GM18909 (cell line): ENCODE measurements around the gene MTRF1.

Experiments
- ATAC-seq: cut with Tn5 transposase; IDR thresholded peaks from one replicate; pipeline ENCODE4 v1.9.1; 2021; ENCODE audit warnings: mild to moderate bottlenecking; ENCODE audit not compliant: unreplicated experiment, poor library complexity

The MTRF1 gene

GRCh38 chr13:41229356-41229755 lies 34.0 kb downstream of the MTRF1 start:
- no peak for ATAC-seq

- ATAC-seq: no peak
Measured at GRCh38 chr13:41224113-41225110, 39.0 kb downstream of the MTRF1 start.

GRCh38 chr13:41222259-41222852 lies 41.0 kb downstream of the MTRF1 start:
- peak; percentile 82 for ATAC-seq

GRCh38 chr13:41220401-41220800 lies 43.0 kb downstream of the MTRF1 start:
- ATAC-seq: no peak

- no peak for ATAC-seq
Measured at GRCh38 chr13:41216160-41216559, 47.2 kb downstream of the MTRF1 start.

- no peak for ATAC-seq
Measured at GRCh38 chr13:41213919-41214318, 49.5 kb downstream of the MTRF1 start.

GRCh38 chr13:41213316-41213715 lies 50.1 kb downstream of the MTRF1 start:
- no peak for ATAC-seq

GRCh38 chr13:41212881-41213280 lies 50.5 kb downstream of the MTRF1 start:
- no peak for ATAC-seq

GRCh38 chr13:41211062-41211461 lies 52.3 kb downstream of the MTRF1 start:
- no peak for ATAC-seq

GRCh38 chr13:41206467-41206866 lies 56.9 kb downstream of the MTRF1 start:
- ATAC-seq: no peak

GRCh38 chr13:41203810-41204209 lies 59.6 kb downstream of the MTRF1 start:
- ATAC-seq: no peak

- no peak for ATAC-seq
Measured at GRCh38 chr13:41200126-41200525, 63.2 kb downstream of the MTRF1 start.

- peak; percentile 83 for ATAC-seq
Measured at GRCh38 chr13:41199526-41199925, 63.9 kb downstream of the MTRF1 start.

GRCh38 chr13:41199079-41199478 lies 64.3 kb downstream of the MTRF1 start:
- ATAC-seq: no peak

GRCh38 chr13:41196620-41197019 lies 66.8 kb downstream of the MTRF1 start:
- no peak for ATAC-seq

- no peak for ATAC-seq
Measured at GRCh38 chr13:41196011-41196410, 67.4 kb downstream of the MTRF1 start.

- ATAC-seq: peak; percentile 97
Measured at GRCh38 chr13:41193919-41194824, 69.2 kb downstream of the MTRF1 start, which contains the start of gene KBTBD7. Gene KBTBD7 (minus strand): TSS chr13:41194569. CDS start chr13:41194257, 312 bp downstream.

GRCh38 chr13:41193469-41193868 lies 69.9 kb downstream of the MTRF1 start:
- ATAC-seq: no peak

- no peak for ATAC-seq
Measured at GRCh38 chr13:41188584-41188983, 74.8 kb downstream of the MTRF1 start.

GRCh38 chr13:41186481-41186880 lies 76.9 kb downstream of the MTRF1 start:
- no peak for ATAC-seq
